Measurements from ENCODE around the gene LRRC8C.

- no peak for TF ChIP-seq CTCF (IDR thresholded peaks at IDR 0.05)
- TF ChIP-seq POLR2A (IDR thresholded peaks at IDR 0.05), result no peak
- no peak for TF ChIP-seq EP300 (IDR thresholded peaks at IDR 0.05)
These were observed 57.7 kb downstream of the LRRC8C start for GRCh38 chr1:89690595-89690994.

Data from sigmoid colon (tissue), 4 donors.